ENCODE measurements around the gene LIPF.

Gene LIPF

GRCh38 chr10:88661018-88661417, 3.2 kb upstream of the LIPF start (continued):
- TF ChIP-seq PRDM2 (tag by site-specific recombination; IDR thresholded peaks at IDR 0.05; ENCODE audit: borderline replicate concordance) (no peak), ZNF645 (tag by site-specific recombination; IDR thresholded peaks at IDR 0.05) (no peak), ELK4 (IDR thresholded peaks at IDR 0.05; ENCODE audit: borderline replicate concordance, low read depth, low read length) (no peak)

GRCh38 chr10:88661577-88661976, 2.7 kb upstream of the LIPF start:
- H3K4me1 ChIP-seq (ENCODE audit: control insufficient read depth, insufficient read depth, low read length): no peaks in the 10 kb centered on the region; the same call in 1 of the 2 replicates
- CTCF ChIA-PET: interaction anchor here (1.2 kb wide), 1 partner anchor 97 kb away, joined by 3 read pairs; no protein-coding TSS in a partner anchor
- POLR2A ChIA-PET: no interaction called here
- no peak for TF ChIP-seq ZNF280D (tag by site-specific recombination; IDR thresholded peaks at IDR 0.05)
- TF ChIP-seq ZNF488 (tag by site-specific recombination; IDR thresholded peaks at IDR 0.05): no peak
- no peak for TF ChIP-seq MZF1 (tag by site-specific recombination; IDR thresholded peaks at IDR 0.05; ENCODE audit: borderline replicate concordance)
- no peak for TF ChIP-seq ZNF23 (tag by site-specific recombination; IDR thresholded peaks at IDR 0.05; ENCODE audit: borderline replicate concordance)
- no peak for TF ChIP-seq ZNF398 (tag by site-specific recombination; IDR thresholded peaks at IDR 0.05)
- TF ChIP-seq ZNF473 (tag by site-specific recombination; IDR thresholded peaks at IDR 0.05): no peak
- TF ChIP-seq ZBTB17 (tag by site-specific recombination; IDR thresholded peaks at IDR 0.05): no peak
- no peak for TF ChIP-seq ELK4 (IDR thresholded peaks at IDR 0.05; ENCODE audit: borderline replicate concordance, low read depth, low read length)
- no peak for TF ChIP-seq ZNF366 (tag by site-specific recombination; conservative IDR thresholded peaks at IDR 0.05)
- no peak for TF ChIP-seq ZNF239 (tag by site-specific recombination; IDR thresholded peaks at IDR 0.05)
- no peak for TF ChIP-seq ZFP41 (tag by site-specific recombination; IDR thresholded peaks at IDR 0.05; ENCODE audit: borderline replicate concordance)
- TF ChIP-seq PATZ1 (tag by site-specific recombination; IDR thresholded peaks at IDR 0.05): no peak
- TF ChIP-seq ZNF350 (tag by site-specific recombination; IDR thresholded peaks at IDR 0.05): no peak

More at GRCh38 chr10:88661577-88661976, 2.7 kb upstream of the LIPF start:
- H3K27ac ChIP-seq (ENCODE audit: extremely low read depth, low read depth, low read length): no peak overlapping the region
- H3K4me3 ChIP-seq (ENCODE audit: low read depth, low read length): no peak overlapping the region
- H3K9me3 ChIP-seq (ENCODE audit: control insufficient read depth, insufficient read depth, low read depth, low read length): no peaks in the 10 kb centered on the region
- no peaks in the 10 kb centered on the region for H3K36me3 ChIP-seq (ENCODE audit: control insufficient read depth in 2 of 2, insufficient read depth in 1 of 2, low read length in 2 of 2)
